ENCODE measurements around the gene NRG4. TPM values are rescaled to one million over a fixed set of nuclear protein-coding genes. Genes with fewer than 3 reads are reported as not detected.

NRG4 gene
- total RNA-seq, 1 experiment from 2014 or later: 0.55 TPM

DNA sequence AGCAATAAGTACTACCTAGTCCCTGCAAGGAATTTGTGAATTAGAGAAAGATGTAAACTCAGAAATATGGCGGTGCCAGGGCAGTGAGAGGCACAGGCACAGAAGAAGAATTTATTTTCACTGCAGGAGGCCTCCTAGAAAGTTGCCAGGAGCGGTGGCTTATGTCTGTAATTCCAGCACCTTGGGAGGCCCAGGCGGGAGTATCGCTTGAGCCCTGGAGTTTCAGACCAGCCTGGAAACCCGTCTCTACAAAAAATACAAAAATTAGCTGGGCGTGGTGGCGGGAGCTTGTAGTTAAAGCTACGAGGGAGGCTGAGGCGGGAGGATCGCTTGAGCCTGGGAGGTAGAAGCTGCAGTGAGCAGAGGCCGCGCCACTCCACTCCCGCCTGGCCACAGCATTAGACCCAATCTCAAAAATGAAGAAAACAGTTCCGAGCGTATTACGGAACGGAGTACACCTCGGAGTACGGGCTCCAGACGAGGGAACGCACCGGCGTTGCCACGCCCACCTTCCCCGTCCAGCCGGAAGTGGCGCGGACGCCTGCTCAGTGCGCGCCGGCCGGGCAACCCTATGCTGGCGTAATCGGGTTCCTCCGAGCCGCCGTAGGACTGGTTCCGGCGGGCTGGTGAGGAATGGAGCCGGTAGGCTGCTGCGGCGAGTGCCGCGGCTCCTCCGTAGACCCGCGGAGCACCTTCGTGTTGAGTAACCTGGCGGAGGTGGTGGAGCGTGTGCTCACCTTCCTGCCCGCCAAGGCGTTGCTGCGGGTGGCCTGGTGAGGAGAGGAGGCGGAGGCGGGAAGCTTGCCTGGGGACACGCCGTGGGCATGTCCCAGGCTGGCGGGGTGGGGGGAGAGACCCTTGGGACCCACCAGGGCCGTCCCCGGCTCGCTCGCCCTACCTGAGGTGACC lies 108.6 kb downstream of the NRG4 start, which contains the start of gene FBXO22 (continued):
- TF ChIP-seq NFE2L1 (CRISPR knock-in tag; IDR thresholded peaks at IDR 0.05): no peak; the same call in 1 of the 2 replicates
- peak; percentile 98 for TF ChIP-seq SP1 (CRISPR knock-in tag; conservative IDR thresholded peaks at IDR 0.05)
- TF ChIP-seq RORB (CRISPR knock-in tag; IDR thresholded peaks at IDR 0.05): no peak
- peak; percentile 94 for TF ChIP-seq GABPB1 (CRISPR knock-in tag; IDR thresholded peaks at IDR 0.05)
- TF ChIP-seq, protein P1, sequence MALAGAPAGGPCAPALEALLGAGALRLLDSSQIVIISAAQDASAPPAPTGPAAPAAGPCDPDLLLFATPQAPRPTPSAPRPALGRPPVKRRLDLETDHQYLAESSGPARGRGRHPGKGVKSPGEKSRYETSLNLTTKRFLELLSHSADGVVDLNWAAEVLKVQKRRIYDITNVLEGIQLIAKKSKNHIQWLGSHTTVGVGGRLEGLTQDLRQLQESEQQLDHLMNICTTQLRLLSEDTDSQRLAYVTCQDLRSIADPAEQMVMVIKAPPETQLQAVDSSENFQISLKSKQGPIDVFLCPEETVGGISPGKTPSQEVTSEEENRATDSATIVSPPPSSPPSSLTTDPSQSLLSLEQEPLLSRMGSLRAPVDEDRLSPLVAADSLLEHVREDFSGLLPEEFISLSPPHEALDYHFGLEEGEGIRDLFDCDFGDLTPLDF (CRISPR knock-in tag; IDR thresholded peaks at IDR 0.05): no peak
- no peak for TF ChIP-seq NFYB (CRISPR knock-in tag; conservative IDR thresholded peaks at IDR 0.05; ENCODE audit: low read depth)
- TF ChIP-seq, protein P2, sequence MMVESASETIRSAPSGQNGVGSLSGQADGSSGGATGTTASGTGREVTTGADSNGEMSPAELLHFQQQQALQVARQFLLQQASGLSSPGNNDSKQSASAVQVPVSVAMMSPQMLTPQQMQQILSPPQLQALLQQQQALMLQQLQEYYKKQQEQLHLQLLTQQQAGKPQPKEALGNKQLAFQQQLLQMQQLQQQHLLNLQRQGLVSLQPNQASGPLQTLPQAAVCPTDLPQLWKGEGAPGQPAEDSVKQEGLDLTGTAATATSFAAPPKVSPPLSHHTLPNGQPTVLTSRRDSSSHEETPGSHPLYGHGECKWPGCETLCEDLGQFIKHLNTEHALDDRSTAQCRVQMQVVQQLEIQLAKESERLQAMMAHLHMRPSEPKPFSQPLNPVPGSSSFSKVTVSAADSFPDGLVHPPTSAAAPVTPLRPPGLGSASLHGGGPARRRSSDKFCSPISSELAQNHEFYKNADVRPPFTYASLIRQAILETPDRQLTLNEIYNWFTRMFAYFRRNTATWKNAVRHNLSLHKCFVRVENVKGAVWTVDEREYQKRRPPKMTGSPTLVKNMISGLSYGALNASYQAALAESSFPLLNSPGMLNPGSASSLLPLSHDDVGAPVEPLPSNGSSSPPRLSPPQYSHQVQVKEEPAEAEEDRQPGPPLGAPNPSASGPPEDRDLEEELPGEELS (CRISPR knock-in tag; IDR thresholded peaks at IDR 0.05): peak; percentile 91
- TF ChIP-seq GTF2I (CRISPR knock-in tag; conservative IDR thresholded peaks at IDR 0.05): peak; percentile 75
- no peak for TF ChIP-seq CREB1 (CRISPR knock-in tag; IDR thresholded peaks at IDR 0.05)
- TF ChIP-seq, protein P3, sequence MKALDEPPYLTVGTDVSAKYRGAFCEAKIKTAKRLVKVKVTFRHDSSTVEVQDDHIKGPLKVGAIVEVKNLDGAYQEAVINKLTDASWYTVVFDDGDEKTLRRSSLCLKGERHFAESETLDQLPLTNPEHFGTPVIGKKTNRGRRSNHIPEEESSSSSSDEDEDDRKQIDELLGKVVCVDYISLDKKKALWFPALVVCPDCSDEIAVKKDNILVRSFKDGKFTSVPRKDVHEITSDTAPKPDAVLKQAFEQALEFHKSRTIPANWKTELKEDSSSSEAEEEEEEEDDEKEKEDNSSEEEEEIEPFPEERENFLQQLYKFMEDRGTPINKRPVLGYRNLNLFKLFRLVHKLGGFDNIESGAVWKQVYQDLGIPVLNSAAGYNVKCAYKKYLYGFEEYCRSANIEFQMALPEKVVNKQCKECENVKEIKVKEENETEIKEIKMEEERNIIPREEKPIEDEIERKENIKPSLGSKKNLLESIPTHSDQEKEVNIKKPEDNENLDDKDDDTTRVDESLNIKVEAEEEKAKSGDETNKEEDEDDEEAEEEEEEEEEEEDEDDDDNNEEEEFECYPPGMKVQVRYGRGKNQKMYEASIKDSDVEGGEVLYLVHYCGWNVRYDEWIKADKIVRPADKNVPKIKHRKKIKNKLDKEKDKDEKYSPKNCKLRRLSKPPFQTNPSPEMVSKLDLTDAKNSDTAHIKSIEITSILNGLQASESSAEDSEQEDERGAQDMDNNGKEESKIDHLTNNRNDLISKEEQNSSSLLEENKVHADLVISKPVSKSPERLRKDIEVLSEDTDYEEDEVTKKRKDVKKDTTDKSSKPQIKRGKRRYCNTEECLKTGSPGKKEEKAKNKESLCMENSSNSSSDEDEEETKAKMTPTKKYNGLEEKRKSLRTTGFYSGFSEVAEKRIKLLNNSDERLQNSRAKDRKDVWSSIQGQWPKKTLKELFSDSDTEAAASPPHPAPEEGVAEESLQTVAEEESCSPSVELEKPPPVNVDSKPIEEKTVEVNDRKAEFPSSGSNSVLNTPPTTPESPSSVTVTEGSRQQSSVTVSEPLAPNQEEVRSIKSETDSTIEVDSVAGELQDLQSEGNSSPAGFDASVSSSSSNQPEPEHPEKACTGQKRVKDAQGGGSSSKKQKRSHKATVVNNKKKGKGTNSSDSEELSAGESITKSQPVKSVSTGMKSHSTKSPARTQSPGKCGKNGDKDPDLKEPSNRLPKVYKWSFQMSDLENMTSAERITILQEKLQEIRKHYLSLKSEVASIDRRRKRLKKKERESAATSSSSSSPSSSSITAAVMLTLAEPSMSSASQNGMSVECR (CRISPR knock-in tag; IDR thresholded peaks at IDR 0.05; ENCODE audit: borderline replicate concordance): peak; percentile 82; the same call in 1 of the 2 replicates
- no peak for TF ChIP-seq ZNF219 (CRISPR knock-in tag; IDR thresholded peaks at IDR 0.05; ENCODE audit: borderline replicate concordance)
- peak; percentile 95 for TF ChIP-seq FOXP1 (CRISPR knock-in tag; IDR thresholded peaks at IDR 0.05; ENCODE audit: borderline replicate concordance)
- peak; percentile 87 for TF ChIP-seq KAT7 (CRISPR knock-in tag; IDR thresholded peaks at IDR 0.05; ENCODE audit: borderline replicate concordance)
- no peak for TF ChIP-seq JAZF1 (CRISPR knock-in tag; IDR thresholded peaks at IDR 0.05)
- TF ChIP-seq, protein P4, sequence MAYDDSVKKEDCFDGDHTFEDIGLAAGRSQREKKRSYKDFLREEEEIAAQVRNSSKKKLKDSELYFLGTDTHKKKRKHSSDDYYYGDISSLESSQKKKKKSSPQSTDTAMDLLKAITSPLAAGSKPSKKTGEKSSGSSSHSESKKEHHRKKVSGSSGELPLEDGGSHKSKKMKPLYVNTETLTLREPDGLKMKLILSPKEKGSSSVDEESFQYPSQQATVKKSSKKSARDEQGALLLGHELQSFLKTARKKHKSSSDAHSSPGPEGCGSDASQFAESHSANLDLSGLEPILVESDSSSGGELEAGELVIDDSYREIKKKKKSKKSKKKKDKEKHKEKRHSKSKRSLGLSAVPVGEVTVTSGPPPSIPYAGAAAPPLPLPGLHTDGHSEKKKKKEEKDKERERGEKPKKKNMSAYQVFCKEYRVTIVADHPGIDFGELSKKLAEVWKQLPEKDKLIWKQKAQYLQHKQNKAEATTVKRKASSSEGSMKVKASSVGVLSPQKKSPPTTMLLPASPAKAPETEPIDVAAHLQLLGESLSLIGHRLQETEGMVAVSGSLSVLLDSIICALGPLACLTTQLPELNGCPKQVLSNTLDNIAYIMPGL (CRISPR knock-in tag; IDR thresholded peaks at IDR 0.05): peak; percentile 79; the same call in 1 of the 2 replicates
- TF ChIP-seq ATF1 (CRISPR knock-in tag; IDR thresholded peaks at IDR 0.05): 0 out of 2 replicates have a peak, but pooled peaks have one; percentile 86
- no peak for TF ChIP-seq CBFB (CRISPR knock-in tag; IDR thresholded peaks at IDR 0.05; ENCODE audit: low read depth)
- no peak for TF ChIP-seq ZNF232 (CRISPR knock-in tag; IDR thresholded peaks at IDR 0.05)
- TF ChIP-seq ZNF416 (CRISPR knock-in tag; IDR thresholded peaks at IDR 0.05): no peak
- peak; percentile 93 for TF ChIP-seq FOXK1 (CRISPR knock-in tag; IDR thresholded peaks at IDR 0.05)
- TF ChIP-seq NR2C2 (CRISPR knock-in tag; IDR thresholded peaks at IDR 0.05): 0 out of 2 replicates have a peak, but pooled peaks have one; percentile 21
- peak; percentile 58; the same call in 1 of the 2 replicates for TF ChIP-seq RELA (CRISPR knock-in tag; IDR thresholded peaks at IDR 0.05; ENCODE audit: borderline replicate concordance)
- TF ChIP-seq, protein P5, sequence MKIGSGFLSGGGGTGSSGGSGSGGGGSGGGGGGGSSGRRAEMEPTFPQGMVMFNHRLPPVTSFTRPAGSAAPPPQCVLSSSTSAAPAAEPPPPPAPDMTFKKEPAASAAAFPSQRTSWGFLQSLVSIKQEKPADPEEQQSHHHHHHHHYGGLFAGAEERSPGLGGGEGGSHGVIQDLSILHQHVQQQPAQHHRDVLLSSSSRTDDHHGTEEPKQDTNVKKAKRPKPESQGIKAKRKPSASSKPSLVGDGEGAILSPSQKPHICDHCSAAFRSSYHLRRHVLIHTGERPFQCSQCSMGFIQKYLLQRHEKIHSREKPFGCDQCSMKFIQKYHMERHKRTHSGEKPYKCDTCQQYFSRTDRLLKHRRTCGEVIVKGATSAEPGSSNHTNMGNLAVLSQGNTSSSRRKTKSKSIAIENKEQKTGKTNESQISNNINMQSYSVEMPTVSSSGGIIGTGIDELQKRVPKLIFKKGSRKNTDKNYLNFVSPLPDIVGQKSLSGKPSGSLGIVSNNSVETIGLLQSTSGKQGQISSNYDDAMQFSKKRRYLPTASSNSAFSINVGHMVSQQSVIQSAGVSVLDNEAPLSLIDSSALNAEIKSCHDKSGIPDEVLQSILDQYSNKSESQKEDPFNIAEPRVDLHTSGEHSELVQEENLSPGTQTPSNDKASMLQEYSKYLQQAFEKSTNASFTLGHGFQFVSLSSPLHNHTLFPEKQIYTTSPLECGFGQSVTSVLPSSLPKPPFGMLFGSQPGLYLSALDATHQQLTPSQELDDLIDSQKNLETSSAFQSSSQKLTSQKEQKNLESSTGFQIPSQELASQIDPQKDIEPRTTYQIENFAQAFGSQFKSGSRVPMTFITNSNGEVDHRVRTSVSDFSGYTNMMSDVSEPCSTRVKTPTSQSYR (CRISPR knock-in tag; IDR thresholded peaks at IDR 0.05): no peak
- peak; percentile 60 for TF ChIP-seq TEAD1 (CRISPR knock-in tag; IDR thresholded peaks at IDR 0.05)
- TF ChIP-seq ZNF396 (CRISPR knock-in tag; IDR thresholded peaks at IDR 0.05; ENCODE audit: borderline replicate concordance): no peak
- TF ChIP-seq TCF7 (CRISPR knock-in tag; IDR thresholded peaks at IDR 0.05; ENCODE audit: low read depth): peak; percentile 32; the same call in 1 of the 2 replicates
- TF ChIP-seq, protein P6, sequence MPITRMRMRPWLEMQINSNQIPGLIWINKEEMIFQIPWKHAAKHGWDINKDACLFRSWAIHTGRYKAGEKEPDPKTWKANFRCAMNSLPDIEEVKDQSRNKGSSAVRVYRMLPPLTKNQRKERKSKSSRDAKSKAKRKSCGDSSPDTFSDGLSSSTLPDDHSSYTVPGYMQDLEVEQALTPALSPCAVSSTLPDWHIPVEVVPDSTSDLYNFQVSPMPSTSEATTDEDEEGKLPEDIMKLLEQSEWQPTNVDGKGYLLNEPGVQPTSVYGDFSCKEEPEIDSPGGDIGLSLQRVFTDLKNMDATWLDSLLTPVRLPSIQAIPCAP (CRISPR knock-in tag; IDR thresholded peaks at IDR 0.05): no peak
